HuH-7 (cell line): ENCODE results near the gene USP37.
"Not testable (repeated sequence)": the region's sequence is repeated elsewhere in the genome, so short reads cannot be mapped to it uniquely, and the experiment has no call there.

Experiments
- DNase-seq: peaks from one replicate; pipeline ENCODE4 v3.0.0; 2011; ENCODE audit warnings: low spot score

USP37 gene

DNA sequence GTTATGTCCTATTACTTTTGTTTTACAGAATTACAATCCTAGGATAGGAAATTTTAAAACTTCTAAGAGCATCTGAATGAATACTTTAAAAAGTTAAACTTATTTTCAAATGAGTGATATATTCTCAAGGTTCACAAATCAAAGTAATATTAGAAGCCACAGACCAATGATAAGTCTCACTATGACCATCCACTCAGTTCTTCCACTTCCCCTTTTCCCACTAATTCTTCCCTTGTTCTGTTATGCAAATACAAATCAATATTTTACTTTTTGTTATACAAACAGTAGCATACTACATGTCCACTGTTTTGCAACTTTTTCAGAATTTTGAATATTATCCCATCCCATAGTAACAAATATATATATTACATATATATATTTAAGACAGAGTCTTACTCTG lies 20.2 kb downstream of the USP37 start:
- no peak for DNase-seq

DNA sequence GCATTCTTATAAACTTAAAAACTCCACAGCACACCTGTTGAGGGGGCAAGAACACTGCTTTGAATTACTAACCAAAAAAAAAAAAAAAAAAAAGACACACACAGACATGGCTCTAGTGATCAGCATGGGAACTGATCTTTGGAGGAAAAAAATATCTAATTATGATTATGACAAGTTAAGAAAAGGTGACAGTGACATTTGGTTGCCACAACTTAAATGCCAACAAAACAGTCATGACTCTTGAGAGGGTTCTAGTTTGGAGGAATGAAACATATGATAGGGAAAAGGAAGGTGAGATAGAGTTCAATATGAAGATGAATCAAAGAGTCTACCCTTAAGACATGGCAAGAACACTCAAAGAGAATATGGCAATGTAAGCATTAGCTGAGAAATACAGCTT lies 20.6 kb downstream of the USP37 start:
- DNase-seq, result no peak

DNA sequence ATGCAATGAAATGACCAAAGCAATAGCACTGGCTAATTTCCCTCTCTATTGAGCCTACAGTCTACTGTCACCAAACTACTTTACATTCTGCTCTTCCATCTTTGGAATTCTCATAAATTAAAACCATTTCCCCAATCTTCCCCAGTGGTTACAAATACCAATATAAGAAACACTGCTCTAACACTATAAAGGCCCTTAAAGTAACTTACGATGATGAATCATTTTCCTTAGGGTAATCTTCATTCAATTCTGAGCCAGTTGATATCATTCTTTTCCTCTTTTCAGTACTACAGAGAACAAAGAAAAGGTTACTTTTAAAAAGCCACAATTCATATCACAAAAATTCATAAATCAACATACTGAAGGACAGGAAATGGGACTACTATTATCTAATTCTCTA lies 22.1 kb downstream of the USP37 start:
- no peak for DNase-seq

DNA sequence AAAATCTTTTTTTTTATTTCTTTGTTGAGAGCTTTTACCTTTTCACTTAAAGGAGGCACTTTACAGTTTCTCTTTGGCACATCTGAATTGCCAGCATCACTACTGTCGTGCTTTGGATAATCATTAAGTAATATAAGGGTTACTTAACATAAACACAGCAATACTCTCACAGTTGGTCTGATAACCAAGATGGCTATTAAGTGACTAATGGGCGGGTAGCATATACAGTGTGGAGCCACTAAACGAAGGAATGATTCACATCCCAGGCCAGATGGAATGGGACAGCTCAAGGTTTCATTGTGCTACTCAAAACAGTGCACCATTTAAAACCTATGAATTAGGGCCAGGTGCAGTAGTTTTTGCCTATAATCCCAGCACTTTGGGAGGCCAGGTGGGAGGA lies 28.1 kb downstream of the USP37 start:
- DNase-seq, result no peak

DNA sequence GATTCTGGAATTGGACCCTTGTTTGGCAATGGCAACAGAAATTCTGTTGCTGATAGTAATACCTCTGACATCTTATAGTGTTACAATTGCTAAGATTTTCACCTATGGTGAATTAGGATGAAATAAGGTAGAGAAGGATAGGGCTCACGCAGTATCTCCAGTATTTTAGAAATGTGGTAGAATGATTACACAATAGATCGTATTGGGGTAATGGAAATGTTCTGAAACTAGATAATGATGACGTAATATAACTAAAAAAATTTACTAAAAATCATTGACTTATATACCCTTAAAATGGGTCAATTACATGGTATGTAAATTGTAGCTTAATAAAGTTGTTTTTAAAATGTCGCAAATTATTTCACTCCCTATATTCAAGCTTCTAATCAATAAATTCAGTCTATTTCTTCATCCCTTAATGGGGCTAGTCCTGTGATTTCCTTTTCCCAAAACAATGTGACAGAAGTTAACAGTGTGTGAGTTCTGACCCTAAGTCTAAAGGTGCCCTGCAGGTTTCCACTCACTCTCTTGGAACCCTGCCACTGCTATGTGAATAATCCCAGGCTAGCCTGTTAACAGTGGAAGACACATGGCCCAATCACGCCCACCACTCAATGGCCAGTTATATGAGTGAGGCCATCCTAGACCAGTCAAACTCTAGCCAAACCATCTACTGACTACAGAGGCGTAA lies 31.2 kb downstream of the USP37 start:
- DNase-seq, result no peak

DNA sequence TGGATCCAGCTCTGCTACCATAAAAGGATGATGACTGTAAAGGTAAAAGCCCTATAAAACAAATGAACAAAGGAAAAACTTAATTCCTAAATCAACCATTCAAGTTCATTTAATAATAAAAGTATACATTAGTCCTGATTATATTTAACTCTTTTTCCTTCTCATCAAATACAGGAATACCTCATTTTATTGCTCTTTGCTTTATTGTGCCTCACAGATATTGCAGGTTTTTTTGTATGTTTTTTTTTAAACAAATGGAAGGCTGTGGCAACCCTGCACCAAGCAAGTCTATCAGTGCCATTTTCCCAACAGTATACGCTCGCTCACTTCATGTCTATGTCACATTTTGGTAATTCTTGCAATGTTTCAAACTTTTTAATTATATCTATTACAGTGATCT lies 38.2 kb downstream of the USP37 start:
- DNase-seq, result no peak

DNA sequence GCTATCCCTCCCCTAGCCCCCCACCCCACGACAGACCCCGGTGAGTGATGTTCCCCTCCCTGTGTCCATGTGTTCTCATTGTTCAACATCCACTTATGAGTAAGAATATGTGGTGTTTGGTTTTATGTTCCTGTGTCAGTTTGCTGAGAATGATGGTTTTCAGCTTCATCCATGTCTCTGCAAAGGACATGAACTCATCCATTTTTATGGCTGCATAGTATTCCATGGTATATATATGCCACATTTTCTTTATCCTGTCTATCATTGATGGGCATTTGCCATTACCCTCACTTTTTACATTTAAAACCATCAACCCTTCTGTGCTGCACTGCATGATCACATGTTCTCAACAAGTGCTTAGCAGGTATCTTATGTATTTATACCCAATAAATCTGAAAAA lies 39.7 kb downstream of the USP37 start:
- DNase-seq, result not testable (repeated sequence)

DNA sequence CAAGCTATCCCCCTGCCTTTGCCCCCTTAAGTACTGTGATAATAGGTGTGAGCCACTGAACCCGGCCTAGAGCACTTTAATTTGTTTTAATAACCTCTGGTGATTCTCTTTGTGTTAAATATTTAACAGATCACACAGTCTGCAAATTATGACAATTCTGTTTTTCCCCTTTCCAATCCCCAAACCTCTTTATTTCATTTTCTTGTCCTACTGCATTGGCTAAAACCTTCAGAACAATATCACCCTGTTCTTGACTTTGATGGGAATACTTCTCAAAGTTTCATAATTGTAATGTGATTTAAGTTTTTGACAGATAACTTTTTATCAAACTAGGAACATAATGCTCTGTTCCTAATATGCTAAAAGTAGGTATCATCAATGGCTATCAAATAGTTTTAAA lies 44.5 kb downstream of the USP37 start:
- no peak for DNase-seq

DNA sequence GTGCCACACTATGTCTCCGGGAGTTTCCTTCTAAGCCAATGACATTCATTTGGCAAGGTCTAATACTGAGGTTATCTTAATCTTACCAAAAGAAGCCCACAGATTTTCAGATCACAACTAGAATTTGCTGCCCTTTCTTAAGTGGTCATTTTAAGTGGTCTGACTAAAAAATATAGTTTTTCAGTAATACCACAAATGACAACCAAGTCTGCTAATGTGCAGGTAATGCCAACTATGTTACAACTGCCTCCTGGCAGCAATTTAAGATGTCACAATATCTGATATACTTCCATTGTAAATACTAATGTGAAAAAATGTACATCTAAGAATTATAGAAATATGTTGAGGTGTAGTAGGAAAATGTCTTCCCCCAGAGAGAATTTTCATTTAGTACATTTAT lies 49.3 kb downstream of the USP37 start:
- DNase-seq, result no peak

DNA sequence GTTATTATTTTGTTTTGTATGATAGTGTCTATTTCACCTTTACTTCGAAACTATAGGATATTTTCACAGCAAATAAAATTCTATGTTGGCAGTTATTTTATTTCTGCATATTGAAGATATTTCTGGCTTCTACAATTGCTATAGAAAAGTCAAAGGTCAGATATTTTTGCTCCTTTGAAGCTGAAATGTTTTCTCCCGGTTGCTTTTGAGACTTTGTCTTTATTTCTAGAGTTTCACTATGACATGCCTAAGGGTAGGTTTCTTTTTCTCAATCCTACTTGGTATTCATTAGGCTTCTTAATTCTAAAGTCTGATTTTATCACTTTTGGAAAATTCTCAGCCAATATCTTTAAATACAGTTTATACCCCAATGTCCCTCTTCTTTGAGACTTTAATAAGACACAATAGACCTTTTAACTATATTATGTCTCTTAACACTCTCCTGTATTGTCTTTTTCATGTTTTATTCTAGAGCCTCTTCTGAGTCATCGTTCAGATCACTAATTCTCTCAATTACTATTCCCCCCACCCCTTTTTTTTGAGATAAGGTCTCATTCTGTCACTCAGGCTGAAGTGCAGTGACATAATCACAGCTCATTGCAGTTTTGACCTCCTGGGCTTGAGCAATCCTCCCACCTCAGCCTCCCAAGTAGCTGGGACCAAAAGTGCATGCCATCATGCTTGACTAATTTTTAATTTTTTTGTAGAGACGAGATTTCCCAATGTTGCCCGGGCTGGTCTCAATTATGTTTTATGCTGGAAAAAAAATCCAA lies 50.5 kb downstream of the USP37 start:
- DNase-seq, result no peak

DNA sequence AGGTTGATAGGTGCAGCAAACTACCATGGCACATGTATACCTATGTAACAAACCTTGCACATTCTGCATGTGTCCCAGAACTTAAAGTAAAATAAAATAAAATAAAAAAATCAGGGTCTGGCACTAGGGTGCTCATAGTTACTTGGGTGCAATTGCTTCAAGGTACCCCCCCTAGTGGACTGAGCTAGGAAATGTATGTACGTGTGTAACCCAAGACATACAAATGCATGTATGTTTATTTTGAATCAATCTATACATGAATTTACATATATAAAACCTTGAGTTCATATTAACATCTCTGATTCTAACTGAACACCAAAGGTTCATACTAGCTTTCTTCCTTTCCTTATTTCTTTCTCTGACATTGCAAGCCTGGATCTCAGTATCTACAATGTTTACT lies 51.5 kb downstream of the USP37 start:
- peak; percentile 14 for DNase-seq

DNA sequence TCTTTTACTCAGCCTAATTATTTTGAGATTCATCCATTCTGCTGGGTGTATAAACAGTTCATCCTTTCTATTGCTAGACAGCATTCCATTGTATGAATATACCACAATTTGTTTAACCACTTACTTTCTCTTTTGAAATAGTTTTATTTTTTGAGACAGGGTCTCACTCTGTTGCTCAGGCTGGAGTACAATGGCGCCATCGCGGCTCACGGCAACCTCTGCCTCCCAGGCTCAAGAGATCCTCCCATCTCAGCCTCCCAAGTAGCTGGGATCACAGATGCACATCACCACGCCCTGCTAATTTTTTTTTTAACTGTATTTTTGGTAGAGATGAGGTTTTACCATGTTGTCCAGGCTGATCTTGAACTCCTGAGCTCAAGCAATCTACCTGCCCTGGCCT lies 54.5 kb downstream of the USP37 start:
- no peak for DNase-seq

DNA sequence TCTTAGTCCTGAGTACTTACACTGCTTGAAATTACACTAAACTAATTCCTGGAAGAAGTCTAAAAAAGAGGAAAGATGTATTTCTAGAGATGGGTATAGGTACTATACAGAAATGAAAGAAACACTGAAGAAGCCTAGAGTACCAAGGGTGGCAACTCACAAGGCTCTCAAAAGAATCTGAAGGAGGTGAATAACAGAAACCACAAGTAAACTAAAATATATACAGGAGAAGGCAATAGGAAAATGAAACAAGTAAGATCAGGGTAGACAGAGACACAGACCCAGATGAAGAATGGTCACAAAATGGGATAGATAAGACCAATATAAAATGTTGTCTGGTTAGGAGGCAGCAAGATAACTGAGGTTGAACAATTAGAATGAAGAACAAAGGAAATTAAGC lies 59.9 kb downstream of the USP37 start:
- no peak for DNase-seq

DNA sequence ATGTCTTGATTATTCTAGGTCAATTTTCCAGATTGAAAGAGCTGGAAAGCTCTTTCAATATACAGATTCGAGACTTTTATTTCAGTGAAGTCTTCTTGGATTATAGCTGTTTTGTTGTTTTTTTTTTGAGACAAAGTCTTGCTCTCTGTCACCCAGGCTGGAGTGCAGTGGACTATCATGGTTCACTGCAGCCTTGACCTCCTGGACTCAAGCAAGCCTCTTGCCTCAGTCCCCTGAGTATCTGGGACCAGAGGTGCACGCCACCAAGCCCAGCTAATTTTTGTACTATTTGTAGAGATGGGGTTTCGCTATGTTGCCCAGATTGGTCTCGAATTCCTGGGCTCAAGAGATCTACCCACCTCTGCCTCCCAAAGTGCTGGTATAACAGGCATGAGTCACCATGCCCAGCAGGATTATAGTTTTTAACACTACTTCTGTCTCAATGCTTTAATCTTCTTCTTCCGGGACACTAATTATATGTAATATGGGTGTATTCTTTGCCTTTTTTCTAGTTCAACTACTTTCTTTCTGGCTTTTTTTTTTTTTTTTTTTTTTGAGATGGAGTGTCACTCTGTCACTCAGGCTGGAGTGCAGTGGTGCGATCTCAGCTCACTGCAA lies 62.3 kb downstream of the USP37 start:
- no peak for DNase-seq

DNA sequence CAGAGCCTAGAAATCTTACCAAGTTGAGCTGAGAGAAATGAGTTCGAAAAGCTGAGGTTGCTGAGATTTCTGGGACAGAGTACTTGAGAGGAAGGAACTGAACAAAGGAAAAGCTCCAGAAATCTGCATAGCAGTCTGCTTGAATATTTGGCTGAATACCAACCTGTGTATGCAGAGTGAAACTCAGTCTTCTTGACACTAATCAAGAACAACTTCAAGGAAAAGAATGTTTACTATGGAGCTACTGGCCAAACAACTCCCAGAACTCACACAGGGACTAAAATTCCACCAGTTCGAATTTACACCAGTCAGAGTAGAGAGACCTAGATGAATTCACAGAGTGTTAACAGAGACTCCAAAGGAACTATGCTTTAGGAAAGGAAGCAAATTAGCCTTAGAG lies 66.5 kb downstream of the USP37 start:
- no peak for DNase-seq

DNA sequence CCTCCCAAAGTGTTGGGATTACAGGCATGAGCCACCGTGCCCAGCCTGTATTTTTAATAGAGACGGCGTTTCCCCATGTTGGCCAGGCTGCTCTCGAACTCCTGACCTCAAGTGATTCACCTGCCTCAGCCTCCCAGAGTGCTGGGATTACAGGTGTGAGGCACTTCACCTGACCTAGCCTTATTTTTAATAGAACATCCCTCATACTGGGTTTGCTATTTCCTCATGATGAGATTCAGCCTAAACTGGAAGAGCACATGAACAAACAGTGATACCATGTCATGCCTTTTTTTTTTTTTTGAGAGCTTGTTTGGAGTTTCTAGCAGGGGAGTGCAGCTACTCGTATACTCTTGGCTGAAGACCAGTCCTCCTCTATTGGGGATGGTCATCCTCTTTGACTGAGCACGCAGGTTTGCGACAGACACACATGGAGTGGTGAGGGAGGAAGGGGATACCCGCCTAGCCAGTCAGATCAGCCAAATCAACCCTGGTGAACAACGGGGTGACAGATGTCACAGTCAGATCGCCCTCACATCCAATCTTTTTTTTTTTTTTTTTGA lies 67.6 kb downstream of the USP37 start:
- no peak for DNase-seq

DNA sequence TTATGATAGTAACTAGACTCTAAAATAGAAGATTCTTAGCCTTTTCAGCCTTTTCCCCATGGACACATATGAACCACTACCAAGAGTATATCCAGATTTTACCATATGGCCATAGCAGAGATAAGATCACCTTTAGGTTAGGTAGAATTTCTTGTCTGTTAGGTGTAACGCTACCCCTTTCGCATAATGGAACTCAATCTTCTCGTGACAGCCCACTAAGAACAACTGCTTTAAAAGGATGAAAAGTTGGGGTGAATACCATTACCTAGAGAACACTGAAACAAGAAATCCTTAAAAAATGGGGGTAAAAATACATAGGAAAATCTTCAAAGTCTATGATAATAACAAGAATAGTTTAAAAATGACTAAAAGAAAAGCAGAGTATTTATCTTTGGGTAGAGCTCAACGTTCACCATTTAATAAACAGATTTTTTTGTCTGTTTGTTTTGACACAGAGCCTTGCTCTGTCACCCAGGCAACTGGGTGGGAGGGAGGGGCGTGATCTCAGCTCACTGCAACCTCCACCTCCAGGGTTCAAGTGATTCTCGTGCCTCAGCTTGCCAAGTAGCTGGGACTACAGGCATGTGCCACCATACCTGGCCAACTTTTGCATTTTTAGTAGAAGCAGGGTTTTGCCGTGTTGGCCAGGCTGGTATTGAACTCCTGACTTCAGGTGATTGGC lies 82.0 kb downstream of the USP37 start:
- DNase-seq, result no peak

DNA sequence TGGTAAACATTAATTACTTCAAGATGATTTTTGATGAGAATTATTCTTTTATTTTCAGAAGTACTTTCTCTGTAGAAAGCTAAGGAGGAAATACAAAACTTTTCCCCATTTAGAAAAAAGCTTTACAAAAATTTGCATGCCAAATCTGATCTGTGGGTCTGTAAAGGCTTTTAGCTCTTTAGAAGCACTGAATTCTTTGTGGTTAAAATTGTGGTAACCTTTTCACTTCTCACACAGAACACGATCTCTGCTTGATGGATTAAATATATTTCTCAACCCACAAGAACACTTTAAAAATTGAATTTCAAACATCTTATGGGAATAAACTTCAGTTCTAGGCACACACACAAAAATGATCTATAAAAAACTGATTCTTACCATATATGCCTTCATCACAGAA lies 85.5 kb downstream of the USP37 start:
- DNase-seq, result no peak

DNA sequence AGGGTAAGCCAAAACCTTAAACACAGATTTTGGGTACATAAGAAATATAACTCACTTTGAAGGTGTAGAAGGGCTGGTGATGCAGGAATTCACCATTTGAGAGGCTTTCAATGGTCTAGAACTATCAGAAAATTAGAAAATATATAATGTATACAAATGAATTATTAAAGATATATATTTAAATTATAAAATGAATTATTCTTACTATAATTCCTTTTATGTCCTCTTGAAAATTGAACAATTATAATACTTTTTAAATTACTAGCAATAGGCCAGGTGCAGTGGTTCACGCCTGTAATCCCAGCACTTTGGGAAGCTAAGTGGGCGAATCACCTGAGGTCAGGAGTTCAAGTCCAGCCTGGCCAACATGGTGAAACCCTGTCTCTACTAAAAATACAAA lies 88.6 kb downstream of the USP37 start:
- no peak for DNase-seq

DNA sequence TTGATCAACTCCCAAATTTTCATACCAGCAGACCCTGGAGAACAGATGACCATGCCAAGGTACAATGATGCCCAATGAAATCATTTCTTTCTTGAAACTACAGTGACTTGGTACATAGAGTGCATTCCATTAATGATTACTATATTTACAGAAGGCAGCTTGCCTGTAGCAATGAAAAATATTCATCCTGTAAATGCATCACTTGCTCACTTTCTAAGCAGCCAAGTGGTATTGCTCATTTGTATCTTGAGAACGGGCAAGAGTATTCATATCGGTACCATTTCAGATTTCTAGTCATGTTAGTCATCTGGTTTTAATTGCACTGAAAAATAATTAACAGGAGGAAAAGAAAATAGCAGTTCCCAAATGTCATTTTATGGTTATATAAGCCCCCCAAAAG lies 89.6 kb downstream of the USP37 start:
- DNase-seq, result no peak

DNA sequence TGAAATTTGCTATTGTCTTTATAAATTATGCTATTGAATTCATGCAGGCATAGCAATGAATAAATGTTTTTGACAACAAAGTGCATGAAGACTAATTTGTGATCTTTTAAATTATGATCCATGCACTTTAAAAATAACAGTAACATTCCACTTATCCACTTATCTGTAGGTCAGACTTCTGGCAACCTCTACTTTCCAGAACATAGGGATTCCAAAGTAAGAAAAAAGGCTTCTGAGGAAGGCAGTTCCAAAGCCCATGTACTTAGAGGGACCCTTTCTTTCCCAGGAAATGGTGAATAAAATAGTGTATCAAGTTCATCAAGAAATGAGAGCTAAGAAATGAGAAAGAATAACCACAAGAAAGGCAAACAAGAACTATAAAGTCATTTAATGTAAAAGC lies 90.9 kb downstream of the USP37 start:
- DNase-seq, result no peak

DNA sequence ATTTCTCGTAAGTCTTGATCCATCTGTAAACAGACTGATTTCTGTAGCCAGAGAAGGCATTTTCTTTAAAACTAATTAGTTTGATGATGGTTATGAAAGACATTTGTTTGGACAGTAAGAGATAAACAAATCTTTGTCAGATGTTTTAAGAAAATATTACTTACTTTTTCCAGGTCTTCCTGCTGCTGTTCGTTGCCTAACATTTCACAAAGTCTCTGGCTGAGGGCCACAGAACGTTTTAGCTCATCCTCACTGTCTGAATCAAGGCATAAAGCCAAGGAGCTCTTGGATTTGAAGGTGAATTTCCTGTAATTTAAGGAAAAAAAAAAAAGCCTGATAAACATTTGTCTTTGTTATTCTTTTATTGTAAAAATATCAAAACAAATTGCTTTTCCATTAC lies 91.5 kb downstream of the USP37 start:
- no peak for DNase-seq

DNA sequence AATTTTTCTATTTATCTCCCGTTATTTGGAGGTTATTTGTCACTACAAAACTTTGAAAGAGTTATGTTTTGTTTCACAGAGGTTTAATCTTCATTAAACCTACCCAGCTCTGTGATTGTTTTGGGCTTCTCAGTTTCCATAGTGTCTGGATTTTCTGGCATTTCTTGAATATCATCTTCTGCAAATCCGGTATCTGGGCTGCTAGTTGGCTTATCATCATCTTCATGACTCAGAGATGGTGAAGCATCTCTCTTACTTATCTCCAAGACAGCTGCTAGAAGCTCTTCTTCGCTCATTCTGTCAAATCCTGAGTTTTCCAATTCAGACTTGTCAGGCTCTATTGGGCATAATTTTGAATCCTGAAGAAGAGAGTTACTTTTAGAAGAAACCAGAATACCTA lies 93.6 kb downstream of the USP37 start:
- no peak for DNase-seq
